GM23338 (cell line): ENCODE data around the gene NTMT1. TPM values are rescaled to one million over a fixed set of nuclear protein-coding genes. Genes with fewer than 3 reads are reported as not detected.
"Not testable (repeated sequence)": the region's sequence is repeated elsewhere in the genome, so short reads cannot be mapped to it uniquely, and the experiment has no call there.

Source experiments
- ATAC-seq: fragments of 200-7000 bp; cut with Tn5 transposase; 3 replicates; pipeline ENCODE4 v1.9.1; 2020
- DNase-seq: peaks from one replicate; pipeline ENCODE4 v3.0.0-alpha.2; 2015; ENCODE audit warnings: low spot score
- H2AFZ ChIP-seq: fragments of 200-600 bp; sonication (generic); 2 replicates; pipeline ENCODE4 v1.8.0; 2016; ENCODE audit warnings: antibody characterized with exemption, mild to moderate bottlenecking, moderate library complexity
- H3F3A ChIP-seq: fragments of 200-600 bp; sonication (generic); replicated peaks from 2 replicates; pipeline ENCODE4 v1.8.0; 2017; ENCODE audit warnings: antibody characterized with exemption, mixed run types, low read depth
- H3K27ac ChIP-seq: fragments of 200-600 bp; sonication (generic); 2 replicates; pipeline ENCODE4 v1.6.1; 2016; ENCODE audit warnings: low read depth
- H3K27me3 ChIP-seq: fragments of 200-600 bp; sonication (generic); 2 replicates; pipeline ENCODE4 v1.8.0; 2016; ENCODE audit warnings: mild to moderate bottlenecking, mixed run types, moderate library complexity; ENCODE audit not compliant: insufficient read depth
- H3K36me3 ChIP-seq: fragments of 200-600 bp; sonication (generic); 2 replicates; pipeline ENCODE4 v1.8.0; 2016; ENCODE audit warnings: mild to moderate bottlenecking; ENCODE audit not compliant: insufficient read depth
- H3K4me1 ChIP-seq: fragments of 200-600 bp; sonication (generic); 2 replicates; pipeline ENCODE4 v1.8.0; 2016; ENCODE audit warnings: mild to moderate bottlenecking, moderate library complexity; ENCODE audit not compliant: insufficient read depth
- H3K4me2 ChIP-seq: fragments of 200-600 bp; sonication (generic); 2 replicates; pipeline ENCODE4 v1.7.1; 2017; ENCODE audit warnings: mixed run types
- H3K4me3 ChIP-seq: fragments of 200-600 bp; sonication (generic); 2 replicates; pipeline ENCODE4 v1.6.1; 2016; ENCODE audit warnings: mixed run types
- H3K79me2 ChIP-seq: fragments of 200-600 bp; sonication (generic); replicated peaks from 2 replicates; pipeline ENCODE4 v1.8.0; 2017; ENCODE audit warnings: mild to moderate bottlenecking; ENCODE audit not compliant: insufficient read depth
- H3K9me2 ChIP-seq: fragments of 200-600 bp; sonication (generic); 2 replicates; pipeline ENCODE4 v1.8.0; 2017; ENCODE audit not compliant: insufficient read depth
- H4K20me1 ChIP-seq: fragments of 200-600 bp; sonication (generic); replicated peaks from 2 replicates; pipeline ENCODE4 v1.8.0; 2017; ENCODE audit warnings: mild to moderate bottlenecking; ENCODE audit not compliant: insufficient read depth
- H3K27ac Mint-ChIP-seq: 2 replicates; pipeline ENCODE4 v1.8.0; 2020; ENCODE audit warnings: inconsistent platforms, mild to moderate bottlenecking, moderate library complexity, mixed read lengths
- H3K27me3 Mint-ChIP-seq: 3 replicates; pipeline ENCODE4 v1.8.0; 2022; ENCODE audit warnings: low read depth, mild to moderate bottlenecking, moderate library complexity, mixed read lengths, inconsistent platforms; ENCODE audit not compliant: insufficient read depth, poor library complexity
- H3K36me3 Mint-ChIP-seq: 3 replicates; pipeline ENCODE4 v1.8.0; 2021; ENCODE audit warnings: low read depth, mild to moderate bottlenecking, inconsistent platforms, moderate library complexity, mixed read lengths
- H3K4me1 Mint-ChIP-seq: 3 replicates; pipeline ENCODE4 v1.8.0; 2020; ENCODE audit warnings: mild to moderate bottlenecking, inconsistent platforms, mixed read lengths
- H3K4me3 Mint-ChIP-seq: 3 replicates; pipeline ENCODE4 v1.8.0; 2021; ENCODE audit warnings: moderate library complexity, mild to moderate bottlenecking, inconsistent platforms, mixed read lengths
- H3K9me3 Mint-ChIP-seq: 3 replicates; pipeline ENCODE4 v1.8.0; 2020; ENCODE audit warnings: moderate library complexity, mild to moderate bottlenecking, inconsistent platforms, mixed read lengths
- CREB1 ChIP-seq: fragments of 250-450 bp; sonication (Bioruptor Pico); IDR thresholded peaks from 2 replicates; pipeline ENCODE4 v1.5.0; 2020; ENCODE audit warnings: low read depth, mild to moderate bottlenecking, moderate library complexity
- EZH2 ChIP-seq: fragments of 200-600 bp; sonication (generic); IDR thresholded peaks from one replicate; pipeline ENCODE4 v1.8.0; 2017; ENCODE audit warnings: antibody characterized with exemption, mild to moderate bottlenecking, low read depth; ENCODE audit not compliant: unreplicated experiment
- EZH2phosphoT487 ChIP-seq: fragments of 200-600 bp; sonication (generic); IDR thresholded peaks from one replicate; pipeline ENCODE4 v1.8.1; 2018; ENCODE audit warnings: antibody characterized with exemption; ENCODE audit not compliant: unreplicated experiment
- NANOG ChIP-seq: IDR thresholded peaks from 2 replicates; pipeline ENCODE4 v1.6.1; 2016; ENCODE audit warnings: antibody characterized with exemption, borderline replicate concordance
- ZNF114 ChIP-seq: fragments of 250-450 bp; sonication (Bioruptor Pico); IDR thresholded peaks from 2 replicates; pipeline ENCODE4 v1.5.0; 2020; ENCODE audit warnings: mild to moderate bottlenecking, moderate library complexity
- ZNF462 ChIP-seq: fragments of 250-450 bp; sonication (Bioruptor Pico); IDR thresholded peaks from 2 replicates; pipeline ENCODE4 v1.5.0; 2020; ENCODE audit warnings: mild to moderate bottlenecking, moderate library complexity
- polyA plus RNA-seq: library from polyadenylated mRNA; unstranded; fragments of >200 nt; fragmentation: Nextera tagmentation; extraction: Ambion mirVana; gene quantifications from 2 replicates; pipeline ENCODE4 v1.2.1, GENCODE V29; 2016
- total RNA-seq: library from RNA; depleted of rRNA; stranded (reverse); fragments of >200 nt; shearing (Covaris generic); gene quantifications from 2 replicates; pipeline ENCODE4 v1.2.3, GENCODE V29; 2014

NTMT1 gene
- total and polyA plus RNA-seq, 2 experiments from 2014 or later = 59.4 to 108 TPM

- peaks cover 44% of the 10 kb centered on the region for H3K27me3 Mint-ChIP-seq
These were observed 35.5 kb upstream of the NTMT1 start for GRCh38 chr9:129590466-129590865.

GRCh38 chr9:129591916-129592315 is 34.0 kb upstream of the NTMT1 start:
- Histone ChIP-seq H3K27ac (no peak overlapping the region), H4K20me1 (no peaks in the 10 kb centered on the region), H3K4me1 (peaks cover 17% of the 10 kb centered on the region), H3F3A (no peaks in the 10 kb centered on the region), H3K27me3 (peaks cover 41% of the 10 kb centered on the region), H3K4me2 (peak overlapping the region; percentile 52; the same call in 1 of the 2 replicates), H2AFZ (no peak overlapping the region), H3K79me2 (no peaks in the 10 kb centered on the region), H3K36me3 (no peaks in the 10 kb centered on the region), H3K4me3 (no peak overlapping the region), H3K9me2 (no peaks in the 10 kb centered on the region)
- DNase-seq (no peak), ATAC-seq (peak; percentile 5; the same call in 2 of the 3 replicates)
- Mint-ChIP-seq H3K27me3 (peaks cover 52% of the 10 kb centered on the region), H3K27ac (no peak overlapping the region), H3K4me3 (no peak overlapping the region; the same call in 2 of the 3 replicates), H3K9me3 (no peaks in the 10 kb centered on the region), H3K4me1 (peaks cover 48% of the 10 kb centered on the region), H3K36me3 (no peaks in the 10 kb centered on the region)
- TF ChIP-seq EZH2phosphoT487 = no peak

More at GRCh38 chr9:129590466-129590865, 35.5 kb upstream of the NTMT1 start:
- Mint-ChIP-seq H3K4me1 (peaks cover 43% of the 10 kb centered on the region), H3K9me3 (no peaks in the 10 kb centered on the region), H3K36me3 (no peaks in the 10 kb centered on the region), H3K4me3 (no peak overlapping the region; the same call in 2 of the 3 replicates), H3K27ac (no peak overlapping the region)
- no peak for DNase-seq
- Histone ChIP-seq H3K27ac (no peak overlapping the region), H2AFZ (no peak overlapping the region), H3K9me2 (no peaks in the 10 kb centered on the region), H3K79me2 (no peaks in the 10 kb centered on the region), H3K36me3 (no peaks in the 10 kb centered on the region), H3K4me2 (no peak overlapping the region), H3F3A (no peaks in the 10 kb centered on the region), H4K20me1 (no peaks in the 10 kb centered on the region), H3K27me3 (peaks cover 31% of the 10 kb centered on the region), H3K4me3 (no peak overlapping the region), H3K4me1 (peaks cover 9% of the 10 kb centered on the region)
- no peak for TF ChIP-seq NANOG
- TF ChIP-seq CREB1 (CRISPR knock-in tag) = no peak
- TF ChIP-seq ZNF114 (CRISPR knock-in tag) = no peak
- TF ChIP-seq EZH2phosphoT487 = no peak
- ATAC-seq = no peak

- not testable (repeated sequence) for H3K9me3 Mint-ChIP-seq, H3K36me3 Mint-ChIP-seq
- peaks cover 40% of the 10 kb centered on the region for H3K4me1 Mint-ChIP-seq
These were observed 33.2 kb upstream of the NTMT1 start for GRCh38 chr9:129592790-129593189.

GRCh38 chr9:129594632-129595031 is 31.3 kb upstream of the NTMT1 start:
- H4K20me1 ChIP-seq = no peaks in the 10 kb centered on the region
- TF ChIP-seq ZNF462 (CRISPR knock-in tag) (no peak), EZH2 (no peak)

More at GRCh38 chr9:129592790-129593189, 33.2 kb upstream of the NTMT1 start:
- H3K36me3 ChIP-seq, DNase-seq, H3K27ac Mint-ChIP-seq, H3K27ac ChIP-seq, H3K79me2 ChIP-seq, H2AFZ ChIP-seq, H3K9me2 ChIP-seq, H3K4me2 ChIP-seq, H4K20me1 ChIP-seq, H3F3A ChIP-seq, ATAC-seq, H3K4me3 Mint-ChIP-seq, H3K4me3 ChIP-seq: not testable (repeated sequence)
- Histone ChIP-seq H3K4me1 (peaks cover 16% of the 10 kb centered on the region), H3K27me3 (peaks cover 46% of the 10 kb centered on the region)
- peaks cover 50% of the 10 kb centered on the region for H3K27me3 Mint-ChIP-seq

More at GRCh38 chr9:129594632-129595031, 31.3 kb upstream of the NTMT1 start:
- Histone ChIP-seq H2AFZ (no peak overlapping the region), H3F3A (no peaks in the 10 kb centered on the region), H3K27me3 (peaks cover 60% of the 10 kb centered on the region), H3K9me2 (no peaks in the 10 kb centered on the region), H3K4me3 (no peak overlapping the region), H3K4me2 (no peak overlapping the region), H3K79me2 (no peaks in the 10 kb centered on the region), H3K27ac (no peak overlapping the region), H3K4me1 (peaks cover 26% of the 10 kb centered on the region), H3K36me3 (no peaks in the 10 kb centered on the region)
- Mint-ChIP-seq H3K4me1 (peaks cover 45% of the 10 kb centered on the region), H3K36me3 (no peaks in the 10 kb centered on the region), H3K9me3 (no peaks in the 10 kb centered on the region), H3K4me3 (no peak overlapping the region), H3K27ac (no peak overlapping the region), H3K27me3 (peaks cover 59% of the 10 kb centered on the region)
- no peak for DNase-seq
- ATAC-seq = no peak
